Amniotic stem cell (primary cell): ENCODE results near the gene MFAP4.

Experiments
- DNase-seq: peaks from one replicate; lab custom pipeline; 2025; lab: John Stamatoyannopoulos, UW

Gene MFAP4

GRCh38 chr17:19386974-19387920 lies at the start of gene MFAP4:
MFAP4 (minus strand) TSS chr17:19387190; CDS start chr17:19387155, 35 bp downstream.
- DNase-seq, result peak; percentile 24

- no peak for DNase-seq
Observed at GRCh38 chr17:19433727-19434340, 46.8 kb upstream of the MFAP4 start.

GRCh38 chr17:19433255-19433654 lies 46.3 kb upstream of the MFAP4 start:
- DNase-seq, result no peak

- no peak for DNase-seq
Observed at GRCh38 chr17:19431691-19432090, 44.7 kb upstream of the MFAP4 start.

GRCh38 chr17:19426631-19427030 lies 39.6 kb upstream of the MFAP4 start:
- no peak for DNase-seq

GRCh38 chr17:19424934-19425868 lies 38.2 kb upstream of the MFAP4 start:
- DNase-seq, result no peak

GRCh38 chr17:19421926-19422325 lies 34.9 kb upstream of the MFAP4 start:
- DNase-seq, result no peak

- no peak for DNase-seq
Observed at GRCh38 chr17:19421219-19421618, 34.2 kb upstream of the MFAP4 start.

- DNase-seq, result no peak
Observed at GRCh38 chr17:19418251-19418992, 31.4 kb upstream of the MFAP4 start.

- DNase-seq, result no peak
Observed at GRCh38 chr17:19417611-19418010, 30.6 kb upstream of the MFAP4 start.

GRCh38 chr17:19415806-19416775 lies 29.1 kb upstream of the MFAP4 start:
- no peak for DNase-seq

- DNase-seq, result no peak
Observed at GRCh38 chr17:19415311-19415710, 28.3 kb upstream of the MFAP4 start.

GRCh38 chr17:19414396-19415280 lies 27.6 kb upstream of the MFAP4 start:
- DNase-seq, result no peak

GRCh38 chr17:19413761-19414160 lies 26.8 kb upstream of the MFAP4 start:
- no peak for DNase-seq

GRCh38 chr17:19412984-19413383 lies 26.0 kb upstream of the MFAP4 start:
- no peak for DNase-seq

- DNase-seq, result no peak
Observed at GRCh38 chr17:19412510-19412909, 25.5 kb upstream of the MFAP4 start.

GRCh38 chr17:19411631-19412030 lies 24.6 kb upstream of the MFAP4 start:
- no peak for DNase-seq

GRCh38 chr17:19410875-19411620 lies 24.1 kb upstream of the MFAP4 start, which contains the start of gene RNF112:
RNF112 (plus strand) TSS chr17:19411232; CDS start chr17:19411409, 177 bp downstream.
- no peak for DNase-seq
